Activated T-helper 2 cell treated with anti-CD3 and anti-CD28 coated beads, Interferon-gamma antibody, Interleukin-2, Interleukin-4, amounts not matched to agents 10 μg/mL and 5 μg/mL and 100 μg/mL, durations not matched to agents 14 hours and 24 hours and 36 hours (primary cell): ENCODE data around the gene EXOC8. TPM values are rescaled to one million over a fixed set of nuclear protein-coding genes. Genes with fewer than 3 reads are reported as not detected.

Experiments used
- DNase-seq: peaks from one replicate; pipeline ENCODE4 v3.0.0; 2021; ENCODE audit warnings: low spot score
- H3K27ac Mint-ChIP-seq: one replicate; pipeline ENCODE4 v1.8.0; 2021; ENCODE audit warnings: mixed read lengths
- H3K27me3 Mint-ChIP-seq: one replicate; pipeline ENCODE4 v1.8.0; 2021; ENCODE audit warnings: low read depth, mixed read lengths
- H3K36me3 Mint-ChIP-seq: one replicate; pipeline ENCODE4 v1.8.0; 2021; ENCODE audit warnings: low read depth, mixed read lengths
- H3K4me1 Mint-ChIP-seq: one replicate; pipeline ENCODE4 v1.8.0; 2021; ENCODE audit warnings: low read depth, mixed read lengths
- H3K4me3 Mint-ChIP-seq: one replicate; pipeline ENCODE4 v1.8.0; 2021; ENCODE audit warnings: low read depth, mild to moderate bottlenecking, moderate library complexity, mixed read lengths
- H3K9me3 Mint-ChIP-seq: one replicate; pipeline ENCODE4 v1.8.0; 2021; ENCODE audit warnings: mixed read lengths
- intact Hi-C: fragments of 100-400 bp; cut with micrococcal nuclease; formaldehyde crosslinking; loops from one replicate; pipeline ENCODE4 v1.15.1; 2023
- total RNA-seq: library from RNA; stranded (reverse); gene quantifications from 2 replicates; pipeline ENCODE4 v1.2.3, GENCODE V29; 2022

Gene EXOC8
- total RNA-seq, 1 donor from 2014 or later: 12.8 TPM

- Mint-ChIP-seq H3K4me1 (no peaks in the 10 kb centered on the region), H3K4me3 (no peak overlapping the region), H3K9me3 (no peaks in the 10 kb centered on the region), H3K27me3 (peaks cover 1% of the 10 kb centered on the region), H3K36me3 (no peaks in the 10 kb centered on the region), H3K27ac (no peak overlapping the region)
- intact Hi-C loops: no loop called here
- DNase-seq: no peak
These were observed 14.6 kb downstream of the EXOC8 start for GRCh38 chr1:231322880-231323530.

GRCh38 chr1:231319080-231319479 is 18.6 kb downstream of the EXOC8 start:
- H3K27ac Mint-ChIP-seq: no peak overlapping the region
- H3K36me3 Mint-ChIP-seq: no peaks in the 10 kb centered on the region

GRCh38 chr1:231318568-231318967 is 19.1 kb downstream of the EXOC8 start:
- peaks cover 2% of the 10 kb centered on the region for H3K4me1 Mint-ChIP-seq
- intact Hi-C loops: loop anchor here (5.0 kb wide), 1 partner anchor 284 kb away; no protein-coding TSS in a partner anchor

More at GRCh38 chr1:231319080-231319479, 18.6 kb downstream of the EXOC8 start:
- no peak for DNase-seq
- intact Hi-C loops: loop anchor here (5.0 kb wide), 1 partner anchor 283 kb away; no protein-coding TSS in a partner anchor
- peaks cover 1% of the 10 kb centered on the region for H3K27me3 Mint-ChIP-seq
- H3K4me1 Mint-ChIP-seq: peaks cover 2% of the 10 kb centered on the region
- no peaks in the 10 kb centered on the region for H3K9me3 Mint-ChIP-seq
- no peak overlapping the region for H3K4me3 Mint-ChIP-seq

GRCh38 chr1:231318015-231318355 is 19.7 kb downstream of the EXOC8 start:
- Mint-ChIP-seq H3K4me3 (no peak overlapping the region), H3K27ac (no peak overlapping the region)
- intact Hi-C loops: loop anchor here (5.0 kb wide), 1 partner anchor 284 kb away; no protein-coding TSS in a partner anchor

More at GRCh38 chr1:231318568-231318967, 19.1 kb downstream of the EXOC8 start:
- no peak overlapping the region for H3K4me3 Mint-ChIP-seq
- no peaks in the 10 kb centered on the region for H3K9me3 Mint-ChIP-seq
- no peak for DNase-seq
- peaks cover 1% of the 10 kb centered on the region for H3K27me3 Mint-ChIP-seq
- H3K27ac Mint-ChIP-seq: no peak overlapping the region
- no peaks in the 10 kb centered on the region for H3K36me3 Mint-ChIP-seq

GRCh38 chr1:231317306-231318014 is 20.2 kb downstream of the EXOC8 start:
- no peak overlapping the region for H3K27ac Mint-ChIP-seq
- no peak overlapping the region for H3K4me3 Mint-ChIP-seq
- H3K27me3 Mint-ChIP-seq: no peaks in the 10 kb centered on the region
- intact Hi-C loops: loop anchor here (5.0 kb wide), 1 partner anchor 285 kb away; no protein-coding TSS in a partner anchor
- no peak for DNase-seq
- no peaks in the 10 kb centered on the region for H3K9me3 Mint-ChIP-seq
- no peaks in the 10 kb centered on the region for H3K36me3 Mint-ChIP-seq
- peaks cover 2% of the 10 kb centered on the region for H3K4me1 Mint-ChIP-seq

More at GRCh38 chr1:231318015-231318355, 19.7 kb downstream of the EXOC8 start:
- H3K4me1 Mint-ChIP-seq: peaks cover 2% of the 10 kb centered on the region
- H3K36me3 Mint-ChIP-seq: no peaks in the 10 kb centered on the region
- H3K9me3 Mint-ChIP-seq: no peaks in the 10 kb centered on the region
- no peaks in the 10 kb centered on the region for H3K27me3 Mint-ChIP-seq
- DNase-seq: no peak

GRCh38 chr1:231315887-231316286 is 21.8 kb downstream of the EXOC8 start:
- Mint-ChIP-seq H3K27ac (no peak overlapping the region), H3K4me1 (peaks cover 2% of the 10 kb centered on the region), H3K4me3 (no peak overlapping the region), H3K9me3 (no peaks in the 10 kb centered on the region), H3K27me3 (no peaks in the 10 kb centered on the region), H3K36me3 (no peaks in the 10 kb centered on the region)
- intact Hi-C loops: loop anchor here (5.0 kb wide), 1 partner anchor 286 kb away; no protein-coding TSS in a partner anchor
- no peak for DNase-seq

GRCh38 chr1:231313661-231314060 is 24.0 kb downstream of the EXOC8 start:
- Mint-ChIP-seq H3K36me3 (no peaks in the 10 kb centered on the region), H3K4me1 (peaks cover 2% of the 10 kb centered on the region), H3K27me3 (no peaks in the 10 kb centered on the region), H3K4me3 (no peak overlapping the region), H3K27ac (no peak overlapping the region), H3K9me3 (no peaks in the 10 kb centered on the region)
- intact Hi-C loops: no loop called here
- DNase-seq: no peak

- H3K4me1 Mint-ChIP-seq: peaks cover 2% of the 10 kb centered on the region
- H3K9me3 Mint-ChIP-seq: no peaks in the 10 kb centered on the region
These were observed 25.2 kb downstream of the EXOC8 start for GRCh38 chr1:231312432-231312788.

GRCh38 chr1:231311720-231312431 is 25.8 kb downstream of the EXOC8 start:
- H3K36me3 Mint-ChIP-seq: no peaks in the 10 kb centered on the region
- intact Hi-C loops: no loop called here
- no peaks in the 10 kb centered on the region for H3K27me3 Mint-ChIP-seq
- H3K9me3 Mint-ChIP-seq: no peaks in the 10 kb centered on the region
- DNase-seq: no peak
- no peak overlapping the region for H3K27ac Mint-ChIP-seq
- no peak overlapping the region for H3K4me3 Mint-ChIP-seq
- peaks cover 2% of the 10 kb centered on the region for H3K4me1 Mint-ChIP-seq

More at GRCh38 chr1:231312432-231312788, 25.2 kb downstream of the EXOC8 start:
- no peaks in the 10 kb centered on the region for H3K27me3 Mint-ChIP-seq
- DNase-seq: no peak
- no peaks in the 10 kb centered on the region for H3K36me3 Mint-ChIP-seq
- intact Hi-C loops: no loop called here
- H3K4me3 Mint-ChIP-seq: no peak overlapping the region
- no peak overlapping the region for H3K27ac Mint-ChIP-seq

GRCh38 chr1:231310391-231310934 is 27.2 kb downstream of the EXOC8 start:
- no peak for DNase-seq
- Mint-ChIP-seq H3K9me3 (no peaks in the 10 kb centered on the region), H3K4me1 (no peaks in the 10 kb centered on the region), H3K27me3 (no peaks in the 10 kb centered on the region), H3K27ac (no peak overlapping the region), H3K36me3 (no peaks in the 10 kb centered on the region), H3K4me3 (no peak overlapping the region)
- intact Hi-C loops: no loop called here

GRCh38 chr1:231301990-231302389 is 35.7 kb downstream of the EXOC8 start:
- intact Hi-C loops: no loop called here

GRCh38 chr1:231295938-231296337 is 41.7 kb downstream of the EXOC8 start:
- no peaks in the 10 kb centered on the region for H3K27me3 Mint-ChIP-seq
- H3K27ac Mint-ChIP-seq: no peak overlapping the region
- no peak for DNase-seq
- H3K4me1 Mint-ChIP-seq: no peaks in the 10 kb centered on the region
- H3K36me3 Mint-ChIP-seq: no peaks in the 10 kb centered on the region
- no peak overlapping the region for H3K4me3 Mint-ChIP-seq
- intact Hi-C loops: no loop called here
- no peaks in the 10 kb centered on the region for H3K9me3 Mint-ChIP-seq

More at GRCh38 chr1:231301990-231302389, 35.7 kb downstream of the EXOC8 start:
- H3K4me1 Mint-ChIP-seq: no peaks in the 10 kb centered on the region
- H3K36me3 Mint-ChIP-seq: no peaks in the 10 kb centered on the region
- H3K9me3 Mint-ChIP-seq: no peaks in the 10 kb centered on the region
- H3K27me3 Mint-ChIP-seq: no peaks in the 10 kb centered on the region
- no peak for DNase-seq
- H3K4me3 Mint-ChIP-seq: no peak overlapping the region
- H3K27ac Mint-ChIP-seq: no peak overlapping the region
